ENCODE data around the gene HCST. TPM values are rescaled to one million over a fixed set of nuclear protein-coding genes. Genes with fewer than 3 reads are reported as not detected.

Gene HCST
- 0.92 TPM for total RNA-seq

GRCh38 chr19:35901854-35902661, at the start of gene HCST:
TSS of gene HCST (plus strand) at chr19:35902529. CDS start at chr19:35902594, 65 bp downstream.

GRCh38 chr19:35856546-35857149, 45.7 kb upstream of the HCST start, which contains the start of gene KIRREL2:
TSS of gene KIRREL2 (plus strand) at chr19:35856911. CDS start at chr19:35857120, 209 bp downstream.

GRCh38 chr19:35868172-35868822, 34.0 kb upstream of the HCST start, which contains the start of gene APLP1:
TSS of gene APLP1 (plus strand) at chr19:35868574. CDS start at chr19:35868637, 63 bp downstream.

GRCh38 chr19:35908010-35908441, 5.7 kb downstream of the HCST start, which contains the start of gene TYROBP:
TSS of gene TYROBP (minus strand) at chr19:35908295. CDS start at chr19:35908228, 67 bp downstream.

GRCh38 chr19:35935911-35936737, 33.8 kb downstream of the HCST start, which contains the start of gene LRFN3:
TSS of gene LRFN3 (plus strand) at chr19:35936374. CDS start at chr19:35939426, 3,052 bp downstream.

Small RNA genes lying within 50 kb of the gene (small RNA-seq; reads per million reads assigned to genes)
- gene RN7SL402P = not detected

Other genes with a start within 250 kb of the HCST start
- gene UPK1A, start 236.0 kb upstream of the HCST start, total RNA-seq = not detected
- gene ZBTB32, start 198.0 kb upstream of the HCST start, total RNA-seq = not detected
- 6.2 TPM for gene KMT2B, start 184.5 kb upstream of the HCST start, total RNA-seq
- 0.46 TPM for gene IGFLR1, start 160.1 kb upstream of the HCST start, total RNA-seq
- 10.8 TPM for gene U2AF1L4, start 157.1 kb upstream of the HCST start, total RNA-seq
- 23.5 TPM for gene PSENEN, start 156.9 kb upstream of the HCST start, total RNA-seq
- 12.0 TPM for gene LIN37, start 154.0 kb upstream of the HCST start, total RNA-seq
- gene HSPB6, start 145.5 kb upstream of the HCST start, total RNA-seq = 0.23 TPM
- gene PROSER3, start 144.4 kb upstream of the HCST start, total RNA-seq = 5.5 TPM
- gene ARHGAP33, start 127.0 kb upstream of the HCST start, total RNA-seq = 68.0 TPM
- gene PRODH2, start 89.7 kb upstream of the HCST start, total RNA-seq = not detected
- gene NPHS1, start 50.0 kb upstream of the HCST start, total RNA-seq = 0.46 TPM
- 1.8 TPM for gene KIRREL2, start 45.6 kb upstream of the HCST start, total RNA-seq
- gene APLP1, start 34.0 kb upstream of the HCST start, total RNA-seq = 328 TPM
- gene NFKBID, start 2.0 kb upstream of the HCST start, total RNA-seq = 2.8 TPM
- 5.5 TPM for gene TYROBP, start 5.8 kb downstream of the HCST start, total RNA-seq
- 21.2 TPM for gene LRFN3, start 33.8 kb downstream of the HCST start, total RNA-seq
- 17.3 TPM for gene SDHAF1, start 92.7 kb downstream of the HCST start, total RNA-seq
- gene SYNE4, start 106.3 kb downstream of the HCST start, total RNA-seq = 1.6 TPM
- gene ALKBH6, start 111.7 kb downstream of the HCST start, total RNA-seq = 13.6 TPM
- 42.4 TPM for gene CLIP3, start 130.3 kb downstream of the HCST start, total RNA-seq
- gene THAP8, start 151.8 kb downstream of the HCST start, total RNA-seq = 4.8 TPM
- 2.3 TPM for gene WDR62, start 152.4 kb downstream of the HCST start, total RNA-seq
- gene OVOL3, start 208.6 kb downstream of the HCST start, total RNA-seq = not detected
- gene POLR2I, start 212.3 kb downstream of the HCST start, total RNA-seq = 104 TPM
- gene TBCB, start 212.9 kb downstream of the HCST start, total RNA-seq = 289 TPM
- gene CAPNS1, start 237.5 kb downstream of the HCST start, total RNA-seq = 138 TPM
- 2.3 TPM for gene COX7A1, start 249.9 kb downstream of the HCST start, total RNA-seq